ENCODE results near the gene TANK. TPM values are rescaled to one million over a fixed set of nuclear protein-coding genes. Genes with fewer than 3 reads are reported as not detected.

Gene TANK
- total and polyA plus RNA-seq, 2 of the 8 experiments (the other 6 are each of a cell fraction or from before 2014, with no cell fraction given) = 7.0 to 26.1 TPM

- Histone ChIP-seq H2BK5ac (ENCODE audit: low read depth, low read length) (no peak overlapping the region), H3K79me2 (ENCODE audit: control insufficient read depth in 1 of 2, insufficient read depth in 2 of 2, low read length in 2 of 2) (peaks cover 0 to 23% of the 10 kb centered on the region in 2 experiments; a peak in 2 of 4 replicates), H3K4ac (replicated peaks; ENCODE audit: insufficient read length, low read depth, low read length) (no peak overlapping the region), H2BK15ac (ENCODE audit: low read length) (no peak overlapping the region), H3K14ac (ENCODE audit: insufficient read length) (no peak overlapping the region), H3K18ac (ENCODE audit: extremely low read depth, low read length) (no peak overlapping the region), H3K4me1 (replicated peaks in 1 of 4; ENCODE audit: control insufficient read depth in 3 of 4, insufficient read depth in 4 of 4, low read length in 3 of 4) (no peaks in the 10 kb centered on the region; a peak in 1 of 7 replicates), H4K91ac (replicated peaks; ENCODE audit: insufficient read length, low read length) (no peak overlapping the region), H3K4me3 (ENCODE audit: extremely low read depth in 1 of 4, insufficient read depth in 2 of 4, low read depth in 3 of 4, low read length in 4 of 4) (no peak overlapping the region), H2AFZ (ENCODE audit: low read length) (no peak overlapping the region), H2BK12ac (ENCODE audit: low read depth, low read length) (no peak overlapping the region), H3K56ac (replicated peaks; ENCODE audit: insufficient read length, low read depth, low read length) (no peak overlapping the region), H2BK20ac (ENCODE audit: low read length) (no peak overlapping the region), H3K79me1 (ENCODE audit: low read depth, low read length) (no peaks in the 10 kb centered on the region; the same call in 1 of the 2 replicates), H3K4me2 (ENCODE audit: insufficient read depth in 1 of 2, low read depth in 2 of 2, low read length in 2 of 2) (no peak overlapping the region), H4K20me1 (replicated peaks in 1 of 2; ENCODE audit: control insufficient read depth in 1 of 2, insufficient read depth in 2 of 2, low read length in 2 of 2) (no peaks in the 10 kb centered on the region), H3K23me2 (ENCODE audit: low read depth, low read length) (peaks cover 7% of the 10 kb centered on the region; the same call in 1 of the 2 replicates), H2BK120ac (replicated peaks; ENCODE audit: low read depth, low read length) (no peak overlapping the region), H2AK5ac (ENCODE audit: low read depth, low read length) (no peak overlapping the region), H3K9me3 (ENCODE audit: insufficient read depth in 2 of 2, low read depth in 1 of 2, low read length in 1 of 2) (no peaks in the 10 kb centered on the region), H3K36me3 (ENCODE audit: control insufficient read depth in 2 of 4, insufficient read depth in 4 of 4, low read length in 3 of 4) (peaks cover 0 to 3% (median 1%) of the 10 kb centered on the region in 4 experiments; a peak in 5 of 8 replicates), H3K23ac (ENCODE audit: insufficient read length) (no peak overlapping the region), H3K27me3 (replicated peaks in 1 of 4; ENCODE audit: control insufficient read depth in 3 of 4, extremely low read depth in 1 of 4, insufficient read depth in 3 of 4, low read length in 3 of 4) (no peaks in the 10 kb centered on the region), H3K9ac (replicated peaks in 1 of 4; ENCODE audit: extremely low read depth in 1 of 4, low read depth in 3 of 4, low read length in 3 of 4) (no peak overlapping the region), H4K5ac (ENCODE audit: insufficient read length, low read depth, low read length) (no peak overlapping the region), H3K27ac (ENCODE audit: low read depth, low read length) (no peak overlapping the region), H4K8ac (ENCODE audit: extremely low read depth, insufficient read depth, low read length) (no peak overlapping the region)
- DNase-seq (ENCODE audit: low read depth in 1 of 2, low spot score in 2 of 2) (no peak), FAIRE-seq (no peak)
- ChIA-PET POLR2A (ENCODE audit: partially characterized antibody) (no interaction called here), CTCF (ENCODE audit: partially characterized antibody) (no interaction called here)
- TF ChIP-seq FOSL1 (IDR thresholded peaks at IDR 0.05; ENCODE audit: insufficient read depth, low read depth, low read length) (no peak), RAD21 (IDR thresholded peaks at IDR 0.05 in 1 of 2, conservative IDR thresholded peaks at IDR 0.05 in 1 of 2; ENCODE audit: low read depth in 2 of 2, low read length in 2 of 2) (no peak), SP1 (IDR thresholded peaks at IDR 0.05; ENCODE audit: low read depth, low read length) (no peak)
- 87% methylated on average over 2 of the region's 2 CpGs; no CpG with 5 or more reads in 1 of the 2 experiments for WGBS, 2 experiments (ENCODE audit: extremely low coverage in 1 of 2, insufficient coverage in 1 of 2, insufficient read length in 1 of 2, insufficient replicate concordance in 2 of 2, low coverage in 1 of 2, low lambda C conversion rate in 2 of 2, missing lambda C conversion rate in 1 of 2)
These were observed 3.2 kb downstream of the TANK start for GRCh38 chr2:161163440-161163839.

All from H1 (cell line).